GM12878 (cell line): ENCODE results near the gene PHKA1. TPM values are rescaled to one million over a fixed set of nuclear protein-coding genes. Genes with fewer than 3 reads are reported as not detected.
A peak's percentile ranks its signal among the peaks of the same experiment; 100 is the strongest.

ENCODE experiments used
- IKZF1 ChIP-seq: fragments of 450-650 bp; conservative IDR thresholded peaks from 2 replicates; pipeline ENCODE4 v1.6.1; 2017; ENCODE audit warnings: antibody characterized with exemption, mild to moderate bottlenecking
- MTA2 ChIP-seq: fragments of 450-650 bp; IDR thresholded peaks from 2 replicates; pipeline ENCODE4 v1.6.1; 2016; ENCODE audit warnings: low read depth, mild to moderate bottlenecking, moderate library complexity
- SIX5 ChIP-seq: IDR thresholded peaks from 2 replicates; pipeline ENCODE4 v1.6.1; 2011; ENCODE audit warnings: mild to moderate bottlenecking, low read depth, low read length, moderate library complexity; ENCODE audit not compliant: severe bottlenecking
- polyA plus RNA-seq, 11 experiments: library from polyadenylated mRNA; depleted of rRNA in 4 of 11; unstranded in 6 of 11; stranded (reverse) in 5 of 11; fragments of >200 nt; fragmentation: Nextera tagmentation in 4 of 11; fragmentation: Illumina TruSeq in 1 of 11; extraction: Ambion mirVana in 4 of 11; extraction: Trizol in 1 of 11; gene quantifications; 1 replicate in 1 of 11; 2 replicates in 10 of 11; pipeline versions ENCODE4 v1.2.1 to v1.2.3, GENCODE V29; 2011 to 2016; ENCODE audit warnings: inconsistent platforms in 2 of 11, missing spikeins in 2 of 11, low read depth in 1 of 11
- total RNA-seq, 4 experiments: library from RNA; depleted of rRNA in 3 of 4; stranded (reverse); fragments of >200 nt in 3 of 4; fragmentation: Illumina TruSeq in 1 of 4; extraction: Trizol in 1 of 4; gene quantifications; 2 replicates each; pipeline versions ENCODE4 v1.2.1 to v1.2.3, GENCODE V29; 2013 to 2021
- TF ChIP-seq, protein P1 (sequence below): fragments of 450-650 bp; conservative IDR thresholded peaks from 2 replicates; pipeline ENCODE4 v1.6.1; 2017; ENCODE audit warnings: mild to moderate bottlenecking, moderate library complexity
- TF ChIP-seq, protein P2 (sequence below): fragments of 450-650 bp; IDR thresholded peaks from 2 replicates; pipeline ENCODE4 v1.6.1; 2016; ENCODE audit warnings: mild to moderate bottlenecking
- TF ChIP-seq, protein P3 (sequence below): IDR thresholded peaks from 2 replicates; pipeline ENCODE4 v1.6.1; 2012; ENCODE audit warnings: improper control_type of control experiment, low read depth, low read length; ENCODE audit not compliant: insufficient replicate concordance

PHKA1 gene
- total and polyA plus RNA-seq, 10 of the 15 experiments (the other 5 are each of a cell fraction or from before 2014, with no cell fraction given): under 0.01 to 0.15 (median 0.05) TPM; not detected in 4

DNA sequence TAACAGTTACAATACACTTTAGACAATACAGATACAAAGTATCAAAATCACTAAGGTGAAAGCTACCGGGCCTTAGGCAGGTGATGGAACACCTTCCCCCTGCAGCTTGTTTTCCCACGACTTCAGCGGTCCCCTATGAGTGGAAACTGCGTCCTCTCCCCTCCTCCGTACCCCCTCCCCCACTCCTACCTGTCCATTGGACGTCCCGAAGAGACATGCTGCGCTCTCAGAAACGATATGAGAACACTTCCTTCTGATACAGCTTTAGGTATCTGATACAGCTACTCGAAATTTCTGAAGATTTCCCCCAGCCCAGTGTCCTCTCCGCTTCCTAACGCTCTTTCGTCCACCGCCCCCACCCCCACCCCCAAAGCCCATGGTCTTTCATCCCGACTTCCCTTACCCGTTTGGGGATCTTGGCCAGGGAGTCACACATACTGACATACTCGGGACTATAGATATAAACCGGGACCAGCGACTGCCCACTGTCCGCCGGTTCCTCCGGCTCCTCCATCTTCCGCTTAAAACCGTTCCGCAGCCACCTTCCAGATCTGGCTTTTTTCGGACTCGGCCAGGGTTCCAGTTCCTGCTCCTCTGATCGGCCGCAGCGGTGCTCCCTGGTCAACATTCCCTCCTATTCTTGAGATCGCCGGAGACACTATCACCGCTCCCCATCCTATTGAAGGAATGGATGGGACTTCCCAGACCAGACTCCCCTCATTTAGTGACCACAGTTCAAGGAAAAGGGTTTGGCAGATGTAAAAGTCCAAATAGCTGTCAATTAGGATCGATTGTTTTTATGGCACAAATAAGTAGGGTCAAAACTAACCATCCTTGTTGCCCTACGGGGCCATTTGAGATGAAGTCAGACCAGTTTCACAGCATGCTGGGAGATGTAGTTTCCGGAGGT is 141.6 kb downstream of the PHKA1 start, which contains the start of gene HDAC8 (continued):
- TF ChIP-seq, protein P1, sequence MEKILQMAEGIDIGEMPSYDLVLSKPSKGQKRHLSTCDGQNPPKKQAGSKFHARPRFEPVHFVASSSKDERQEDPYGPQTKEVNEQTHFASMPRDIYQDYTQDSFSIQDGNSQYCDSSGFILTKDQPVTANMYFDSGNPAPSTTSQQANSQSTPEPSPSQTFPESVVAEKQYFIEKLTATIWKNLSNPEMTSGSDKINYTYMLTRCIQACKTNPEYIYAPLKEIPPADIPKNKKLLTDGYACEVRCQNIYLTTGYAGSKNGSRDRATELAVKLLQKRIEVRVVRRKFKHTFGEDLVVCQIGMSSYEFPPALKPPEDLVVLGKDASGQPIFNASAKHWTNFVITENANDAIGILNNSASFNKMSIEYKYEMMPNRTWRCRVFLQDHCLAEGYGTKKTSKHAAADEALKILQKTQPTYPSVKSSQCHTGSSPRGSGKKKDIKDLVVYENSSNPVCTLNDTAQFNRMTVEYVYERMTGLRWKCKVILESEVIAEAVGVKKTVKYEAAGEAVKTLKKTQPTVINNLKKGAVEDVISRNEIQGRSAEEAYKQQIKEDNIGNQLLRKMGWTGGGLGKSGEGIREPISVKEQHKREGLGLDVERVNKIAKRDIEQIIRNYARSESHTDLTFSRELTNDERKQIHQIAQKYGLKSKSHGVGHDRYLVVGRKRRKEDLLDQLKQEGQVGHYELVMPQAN: peak; percentile 50; the same call in 1 of the 2 replicates
- peak; percentile 93 for TF ChIP-seq IKZF1
- TF ChIP-seq SIX5: peak; percentile 88
- TF ChIP-seq, protein P2, sequence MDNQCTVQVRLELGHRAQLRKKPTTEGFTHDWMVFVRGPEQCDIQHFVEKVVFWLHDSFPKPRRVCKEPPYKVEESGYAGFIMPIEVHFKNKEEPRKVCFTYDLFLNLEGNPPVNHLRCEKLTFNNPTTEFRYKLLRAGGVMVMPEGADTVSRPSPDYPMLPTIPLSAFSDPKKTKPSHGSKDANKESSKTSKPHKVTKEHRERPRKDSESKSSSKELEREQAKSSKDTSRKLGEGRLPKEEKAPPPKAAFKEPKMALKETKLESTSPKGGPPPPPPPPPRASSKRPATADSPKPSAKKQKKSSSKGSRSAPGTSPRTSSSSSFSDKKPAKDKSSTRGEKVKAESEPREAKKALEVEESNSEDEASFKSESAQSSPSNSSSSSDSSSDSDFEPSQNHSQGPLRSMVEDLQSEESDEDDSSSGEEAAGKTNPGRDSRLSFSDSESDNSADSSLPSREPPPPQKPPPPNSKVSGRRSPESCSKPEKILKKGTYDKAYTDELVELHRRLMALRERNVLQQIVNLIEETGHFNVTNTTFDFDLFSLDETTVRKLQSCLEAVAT: peak; percentile 84
- no peak for TF ChIP-seq MTA2
- TF ChIP-seq, protein P3, sequence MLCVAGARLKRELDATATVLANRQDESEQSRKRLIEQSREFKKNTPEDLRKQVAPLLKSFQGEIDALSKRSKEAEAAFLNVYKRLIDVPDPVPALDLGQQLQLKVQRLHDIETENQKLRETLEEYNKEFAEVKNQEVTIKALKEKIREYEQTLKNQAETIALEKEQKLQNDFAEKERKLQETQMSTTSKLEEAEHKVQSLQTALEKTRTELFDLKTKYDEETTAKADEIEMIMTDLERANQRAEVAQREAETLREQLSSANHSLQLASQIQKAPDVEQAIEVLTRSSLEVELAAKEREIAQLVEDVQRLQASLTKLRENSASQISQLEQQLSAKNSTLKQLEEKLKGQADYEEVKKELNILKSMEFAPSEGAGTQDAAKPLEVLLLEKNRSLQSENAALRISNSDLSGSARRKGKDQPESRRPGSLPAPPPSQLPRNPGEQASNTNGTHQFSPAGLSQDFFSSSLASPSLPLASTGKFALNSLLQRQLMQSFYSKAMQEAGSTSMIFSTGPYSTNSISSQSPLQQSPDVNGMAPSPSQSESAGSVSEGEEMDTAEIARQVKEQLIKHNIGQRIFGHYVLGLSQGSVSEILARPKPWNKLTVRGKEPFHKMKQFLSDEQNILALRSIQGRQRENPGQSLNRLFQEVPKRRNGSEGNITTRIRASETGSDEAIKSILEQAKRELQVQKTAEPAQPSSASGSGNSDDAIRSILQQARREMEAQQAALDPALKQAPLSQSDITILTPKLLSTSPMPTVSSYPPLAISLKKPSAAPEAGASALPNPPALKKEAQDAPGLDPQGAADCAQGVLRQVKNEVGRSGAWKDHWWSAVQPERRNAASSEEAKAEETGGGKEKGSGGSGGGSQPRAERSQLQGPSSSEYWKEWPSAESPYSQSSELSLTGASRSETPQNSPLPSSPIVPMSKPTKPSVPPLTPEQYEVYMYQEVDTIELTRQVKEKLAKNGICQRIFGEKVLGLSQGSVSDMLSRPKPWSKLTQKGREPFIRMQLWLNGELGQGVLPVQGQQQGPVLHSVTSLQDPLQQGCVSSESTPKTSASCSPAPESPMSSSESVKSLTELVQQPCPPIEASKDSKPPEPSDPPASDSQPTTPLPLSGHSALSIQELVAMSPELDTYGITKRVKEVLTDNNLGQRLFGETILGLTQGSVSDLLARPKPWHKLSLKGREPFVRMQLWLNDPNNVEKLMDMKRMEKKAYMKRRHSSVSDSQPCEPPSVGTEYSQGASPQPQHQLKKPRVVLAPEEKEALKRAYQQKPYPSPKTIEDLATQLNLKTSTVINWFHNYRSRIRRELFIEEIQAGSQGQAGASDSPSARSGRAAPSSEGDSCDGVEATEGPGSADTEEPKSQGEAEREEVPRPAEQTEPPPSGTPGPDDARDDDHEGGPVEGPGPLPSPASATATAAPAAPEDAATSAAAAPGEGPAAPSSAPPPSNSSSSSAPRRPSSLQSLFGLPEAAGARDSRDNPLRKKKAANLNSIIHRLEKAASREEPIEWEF: no peak
